HepG2 (cell line): ENCODE measurements around the gene LDHAL6B. TPM values are rescaled to one million over a fixed set of nuclear protein-coding genes. Genes with fewer than 3 reads are reported as not detected.
A peak's percentile ranks its signal among the peaks of the same experiment; 100 is the strongest.

ENCODE experiments used
- ATAC-seq: fragments of 200-7000 bp; cut with Tn5 transposase; 3 replicates; pipeline ENCODE4 v1.9.1; 2020; ENCODE audit warnings: mild to moderate bottlenecking, moderate library complexity
- BruUV-seq: library from RNA; stranded (reverse); fragments of 400-500 nt; replicated peaks from 2 replicates; lab custom pipeline; 2021; lab: Mats Ljungman, UMichigan
- CTCF ChIA-PET: fragments of 300-600 bp; formaldehyde crosslinking; extraction: SDS; loops from one replicate; lab custom pipeline; 2021; ENCODE audit warnings: low total read pairs, inconsistent platforms, low intra/inter-chr PET ratio; lab: Yijun Ruan, JAX
- POLR2A ChIA-PET: fragments of 350-600 bp; sonication (Branson Sonifier 250); formaldehyde crosslinking; loops from one replicate; lab custom pipeline; 2020; ENCODE audit warnings: antibody characterized with exemption, inconsistent platforms; lab: Yijun Ruan, JAX
- DNase-seq: peaks from one replicate; pipeline ENCODE4 v3.0.0-alpha.2; 2015; ENCODE audit warnings: low spot score
- FAIRE-seq: peaks from 3 replicates; lab custom pipeline; 2011; peaks lifted over from hg19 to GRCh38; lab: Jason Lieb, UNC
- H2AFZ ChIP-seq: one replicate; pipeline ENCODE4 v1.6.1; 2011; ENCODE audit warnings: low read length, inconsistent platforms
- H3K27ac ChIP-seq: fragments of 300-600 bp; 3 replicates; pipeline ENCODE4 v1.8.0; 2011; ENCODE audit warnings: mixed run types, mild to moderate bottlenecking, mixed read lengths, low read length, inconsistent platforms; ENCODE audit not compliant: insufficient read depth; ENCODE audit errors: extremely low read length
- H3K27me3 ChIP-seq, 2 experiments: fragments of 200-600 bp in 1 of 2; 2 replicates in 1 of 2; 3 replicates in 1 of 2; pipeline versions ENCODE4 v1.6.0 to v1.8.0; 2011; ENCODE audit warnings: low read length in 2 of 2, mild to moderate bottlenecking in 2 of 2, moderate library complexity in 2 of 2, inconsistent platforms in 1 of 2; ENCODE audit not compliant: insufficient read depth in 2 of 2, control insufficient read depth in 1 of 2
- H3K36me3 ChIP-seq, 2 experiments: fragments of 200-600 bp in 1 of 2; replicated peaks in 1 of 2; 2 replicates in 1 of 2; 3 replicates in 1 of 2; pipeline versions ENCODE4 v1.5.1 to v1.8.0; 2011; ENCODE audit warnings: low read length in 2 of 2, inconsistent platforms in 1 of 2; ENCODE audit not compliant: insufficient read depth in 2 of 2, control insufficient read depth in 1 of 2
- H3K4me1 ChIP-seq: 2 replicates; pipeline ENCODE4 v1.5.1; 2012; ENCODE audit warnings: low read length, inconsistent platforms; ENCODE audit not compliant: insufficient read depth
- H3K4me2 ChIP-seq: 2 replicates; pipeline ENCODE4 v1.6.0; 2011; ENCODE audit warnings: low read depth, low read length, inconsistent platforms
- H3K4me3 ChIP-seq, 3 experiments: fragments of 200-600 bp in 1 of 3; sonication (generic), shearing (Covaris generic) in 1 of 3; replicated peaks in 1 of 3; 2 replicates each; pipeline ENCODE4 v1.5.1; 2011 to 2016; ENCODE audit warnings: low read length in 3 of 3, inconsistent platforms in 2 of 3, low read depth in 2 of 3, mild to moderate bottlenecking in 2 of 3, control low read depth in 1 of 3, mixed read lengths in 1 of 3; ENCODE audit not compliant: insufficient read depth in 1 of 3
- H3K79me2 ChIP-seq: one replicate; pipeline ENCODE4 v1.6.1; 2011; ENCODE audit warnings: low read length, inconsistent platforms; ENCODE audit not compliant: insufficient read depth
- H3K9ac ChIP-seq: 2 replicates; pipeline ENCODE4 v1.6.0; 2011; ENCODE audit warnings: mild to moderate bottlenecking, low read depth, low read length, inconsistent platforms; ENCODE audit not compliant: insufficient read depth
- H3K9me3 ChIP-seq: 2 replicates; pipeline ENCODE4 v1.5.1; 2012; ENCODE audit warnings: mild to moderate bottlenecking, low read length
- H4K20me1 ChIP-seq: 2 replicates; pipeline ENCODE4 v1.6.0; 2011; ENCODE audit warnings: inconsistent platforms, mild to moderate bottlenecking, low read length, moderate library complexity; ENCODE audit not compliant: insufficient read depth
- MAFK ChIP-seq, 2 experiments: IDR thresholded peaks in 1 of 2; conservative IDR thresholded peaks in 1 of 2; 2 replicates each; pipeline ENCODE4 v1.6.1; 2011; ENCODE audit warnings: improper control_type of control experiment in 2 of 2, low read length in 2 of 2
- PAX8 ChIP-seq: sonication (generic); formaldehyde crosslinking; IDR thresholded peaks from 2 replicates; pipeline ENCODE4 v1.8.0; 2022; ENCODE audit warnings: mild to moderate bottlenecking, missing genetic modification reagents, borderline replicate concordance
- WGBS: methylation state at CpG from one replicate; pipeline ENCODE4 v1.1.6; 2017; ENCODE audit warnings: low lambda C conversion rate; 5-methylcytosine and 5-hydroxymethylcytosine counted together
- in situ Hi-C: cut with HindIII; loops from 2 replicates; pipeline ENCODE4 v1.10.0; 2017; ENCODE audit warnings: low pct_unique_long_range_greater_than_20kb; ENCODE audit not compliant: extremely low pct_ligation_motif_present
- intact Hi-C: fragments of 100-400 bp; cut with micrococcal nuclease; formaldehyde crosslinking; loops from one replicate; pipeline ENCODE4 v1.10.0; 2022; ENCODE audit not compliant: unreplicated experiment
- polyA plus RNA-seq, 8 experiments: library from polyadenylated mRNA; depleted of rRNA in 3 of 8; stranded (reverse) in 7 of 8; unstranded in 1 of 8; fragments of >200 nt; fragmentation: Illumina TruSeq in 4 of 8; extraction: Trizol in 4 of 8; gene quantifications; 2 replicates each; pipeline versions ENCODE4 v1.2.1 to v1.2.3, GENCODE V29; 2011 to 2016; ENCODE audit warnings: low read depth in 4 of 8, missing spikeins in 1 of 8, mixed read lengths in 1 of 8; ENCODE audit not compliant: insufficient read depth in 1 of 8
- total RNA-seq, 5 experiments: library from RNA; depleted of rRNA; stranded (reverse); fragments of >200 nt; fragmentation: Illumina TruSeq; extraction: Trizol; gene quantifications; 2 replicates each; pipeline ENCODE4 v1.2.3, GENCODE V29; 2016; ENCODE audit warnings: low read depth in 1 of 5
- TF ChIP-seq, protein P1 (sequence below): sonication (generic); formaldehyde crosslinking; IDR thresholded peaks from 2 replicates; pipeline ENCODE4 v1.4.0; 2020; ENCODE audit warnings: mild to moderate bottlenecking, missing genetic modification reagents
- TF ChIP-seq, protein P2 (sequence below): sonication (generic); formaldehyde crosslinking; IDR thresholded peaks from 2 replicates; pipeline ENCODE4 v1.4.0; 2020; ENCODE audit warnings: mild to moderate bottlenecking, missing genetic modification reagents, borderline replicate concordance

The LDHAL6B gene
- total and polyA plus RNA-seq, 2 of the 13 experiments (the other 11 are each of a cell fraction or from before 2014, with no cell fraction given) = not detected

DNA sequence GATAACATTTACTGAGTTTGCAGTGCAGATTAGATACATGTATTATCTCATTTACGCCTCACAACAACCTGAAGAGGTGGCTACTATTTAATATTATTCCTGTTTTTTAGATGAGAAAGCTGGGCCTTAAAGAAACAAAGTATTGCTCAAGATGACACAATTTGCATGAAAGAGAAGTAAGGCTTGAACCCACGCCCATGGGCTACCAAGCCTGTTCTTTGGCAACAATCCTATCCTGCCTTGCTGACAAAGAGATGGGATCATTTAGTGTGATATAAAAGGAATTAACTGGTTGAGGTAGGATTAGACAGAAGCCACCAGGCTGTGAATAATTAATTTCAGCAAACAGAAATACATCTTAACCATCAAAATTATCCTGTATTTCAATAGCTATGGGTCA is 9.2 kb upstream of the LDHAL6B start (continued):
- TF ChIP-seq, protein P1, sequence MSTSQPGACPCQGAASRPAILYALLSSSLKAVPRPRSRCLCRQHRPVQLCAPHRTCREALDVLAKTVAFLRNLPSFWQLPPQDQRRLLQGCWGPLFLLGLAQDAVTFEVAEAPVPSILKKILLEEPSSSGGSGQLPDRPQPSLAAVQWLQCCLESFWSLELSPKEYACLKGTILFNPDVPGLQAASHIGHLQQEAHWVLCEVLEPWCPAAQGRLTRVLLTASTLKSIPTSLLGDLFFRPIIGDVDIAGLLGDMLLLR (CRISPR knock-in tag) = no peak
- no peak for TF ChIP-seq PAX8 (CRISPR knock-in tag)
- TF ChIP-seq, all 625 proteins: peak for 0

DNA sequence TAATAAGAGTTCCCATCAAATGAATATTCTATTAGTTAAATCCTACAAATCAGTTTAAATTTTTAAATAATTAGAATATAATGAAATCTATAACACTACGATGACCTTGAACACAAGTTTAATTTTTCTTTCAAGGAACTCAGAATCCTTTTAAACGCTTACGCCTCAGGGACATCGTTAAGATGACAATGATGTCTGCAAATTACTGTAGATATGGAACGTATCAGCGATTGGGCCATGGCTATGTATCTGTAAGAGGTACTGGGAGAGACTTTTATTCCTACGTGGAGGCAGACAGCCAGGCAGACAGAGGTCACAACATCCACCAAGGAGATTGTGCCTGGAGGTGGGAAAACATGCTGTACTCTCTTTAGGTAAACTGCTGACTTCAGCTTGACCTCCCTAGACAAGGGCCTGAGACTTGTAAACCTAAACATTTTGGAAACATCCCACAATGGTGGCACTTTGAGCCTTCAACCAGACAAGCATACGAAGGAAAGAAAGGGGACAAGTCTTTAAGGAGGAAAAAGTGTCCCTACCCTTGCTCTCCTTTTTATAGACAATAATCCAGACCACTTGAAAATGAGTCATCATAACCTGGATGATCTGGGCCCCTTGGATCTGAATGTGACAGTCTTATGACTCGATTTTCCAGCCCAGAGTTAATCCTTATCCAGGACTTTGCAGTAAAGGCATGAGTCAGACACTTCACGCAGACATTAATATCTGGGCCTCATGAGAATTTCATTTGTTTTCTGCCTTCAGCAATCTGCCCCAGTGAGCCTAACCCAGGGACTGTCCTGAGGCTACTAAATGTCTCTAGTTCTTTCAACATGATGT is 6.8 kb upstream of the LDHAL6B start:
- WGBS = 95% methylated on average over 10 of the region's 10 CpGs
- no peak overlapping the region for H3K9ac ChIP-seq
- intact Hi-C loops = no loop called here
- DNase-seq (no peak), FAIRE-seq (no peak), ATAC-seq (no peak)
- H3K4me1 ChIP-seq = no peaks in the 10 kb centered on the region
- H3K27me3 ChIP-seq = no peaks in the 10 kb centered on the region
- no peaks in the 10 kb centered on the region for H3K79me2 ChIP-seq
- peaks cover 11 to 27% of the 10 kb centered on the region in 2 experiments for H3K36me3 ChIP-seq
- BruUV-seq = no TSS peak
- no peaks in the 10 kb centered on the region for H3K9me3 ChIP-seq
- ChIA-PET POLR2A (no interaction called here), CTCF (no interaction called here)
- in situ Hi-C loops = no loop called here
- H3K27ac ChIP-seq = no peak overlapping the region
- TF ChIP-seq, protein P2, sequence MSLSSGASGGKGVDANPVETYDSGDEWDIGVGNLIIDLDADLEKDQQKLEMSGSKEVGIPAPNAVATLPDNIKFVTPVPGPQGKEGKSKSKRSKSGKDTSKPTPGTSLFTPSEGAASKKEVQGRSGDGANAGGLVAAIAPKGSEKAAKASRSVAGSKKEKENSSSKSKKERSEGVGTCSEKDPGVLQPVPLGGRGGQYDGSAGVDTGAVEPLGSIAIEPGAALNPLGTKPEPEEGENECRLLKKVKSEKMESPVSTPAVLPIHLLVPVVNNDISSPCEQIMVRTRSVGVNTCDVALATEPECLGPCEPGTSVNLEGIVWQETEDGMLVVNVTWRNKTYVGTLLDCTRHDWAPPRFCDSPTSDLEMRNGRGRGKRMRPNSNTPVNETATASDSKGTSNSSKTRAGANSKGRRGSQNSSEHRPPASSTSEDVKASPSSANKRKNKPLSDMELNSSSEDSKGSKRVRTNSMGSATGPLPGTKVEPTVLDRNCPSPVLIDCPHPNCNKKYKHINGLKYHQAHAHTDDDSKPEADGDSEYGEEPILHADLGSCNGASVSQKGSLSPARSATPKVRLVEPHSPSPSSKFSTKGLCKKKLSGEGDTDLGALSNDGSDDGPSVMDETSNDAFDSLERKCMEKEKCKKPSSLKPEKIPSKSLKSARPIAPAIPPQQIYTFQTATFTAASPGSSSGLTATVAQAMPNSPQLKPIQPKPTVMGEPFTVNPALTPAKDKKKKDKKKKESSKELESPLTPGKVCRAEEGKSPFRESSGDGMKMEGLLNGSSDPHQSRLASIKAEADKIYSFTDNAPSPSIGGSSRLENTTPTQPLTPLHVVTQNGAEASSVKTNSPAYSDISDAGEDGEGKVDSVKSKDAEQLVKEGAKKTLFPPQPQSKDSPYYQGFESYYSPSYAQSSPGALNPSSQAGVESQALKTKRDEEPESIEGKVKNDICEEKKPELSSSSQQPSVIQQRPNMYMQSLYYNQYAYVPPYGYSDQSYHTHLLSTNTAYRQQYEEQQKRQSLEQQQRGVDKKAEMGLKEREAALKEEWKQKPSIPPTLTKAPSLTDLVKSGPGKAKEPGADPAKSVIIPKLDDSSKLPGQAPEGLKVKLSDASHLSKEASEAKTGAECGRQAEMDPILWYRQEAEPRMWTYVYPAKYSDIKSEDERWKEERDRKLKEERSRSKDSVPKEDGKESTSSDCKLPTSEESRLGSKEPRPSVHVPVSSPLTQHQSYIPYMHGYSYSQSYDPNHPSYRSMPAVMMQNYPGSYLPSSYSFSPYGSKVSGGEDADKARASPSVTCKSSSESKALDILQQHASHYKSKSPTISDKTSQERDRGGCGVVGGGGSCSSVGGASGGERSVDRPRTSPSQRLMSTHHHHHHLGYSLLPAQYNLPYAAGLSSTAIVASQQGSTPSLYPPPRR (CRISPR knock-in tag) = no peak
- TF ChIP-seq MAFK (conservative IDR thresholded peaks at IDR 0.05 in 1 of 2, IDR thresholded peaks at IDR 0.05 in 1 of 2; ENCODE audit: low read length in 2 of 2) = 0 out of 4 replicates have a peak, but pooled peaks of 1 of the 2 experiments have one; percentile 7
- no peak overlapping the region for H2AFZ ChIP-seq
- H4K20me1 ChIP-seq = no peaks in the 10 kb centered on the region
- no peak overlapping the region for H3K4me3 ChIP-seq
- no peak overlapping the region for H3K4me2 ChIP-seq
